Fibroblast of lung (primary cell): ENCODE measurements around the gene PC. TPM values are rescaled to one million over a fixed set of nuclear protein-coding genes. Genes with fewer than 3 reads are reported as not detected.

Experiments used
- DNase-seq, 2 donors: peaks; one replicate each; pipeline versions ENCODE4 v3.0.0 to v3.0.0-alpha.2; 2010; ENCODE audit warnings: low read depth in 2 of 2
- H2AFZ ChIP-seq: 2 replicates; pipeline ENCODE4 v1.5.1; 2012; ENCODE audit warnings: low read length, control low read depth, inconsistent platforms
- H3K27ac ChIP-seq: 2 replicates; pipeline ENCODE4 v1.5.1; 2011; ENCODE audit warnings: low read length, control low read depth; ENCODE audit not compliant: insufficient read depth
- H3K27me3 ChIP-seq: 2 replicates; pipeline ENCODE4 v1.5.1; 2011; ENCODE audit warnings: mild to moderate bottlenecking, low read length; ENCODE audit not compliant: control insufficient read depth, insufficient read depth
- H3K36me3 ChIP-seq: 2 replicates; pipeline ENCODE4 v1.5.1; 2011; ENCODE audit warnings: low read length; ENCODE audit not compliant: control insufficient read depth, insufficient read depth
- H3K4me1 ChIP-seq: 2 replicates; pipeline ENCODE4 v1.5.1; 2011; ENCODE audit warnings: low read length; ENCODE audit not compliant: control insufficient read depth, insufficient read depth; ENCODE audit errors: extremely low read depth
- H3K4me2 ChIP-seq: 2 replicates; pipeline ENCODE4 v1.5.1; 2011; ENCODE audit warnings: low read length, control low read depth; ENCODE audit not compliant: insufficient read depth; ENCODE audit errors: extremely low read depth
- H3K4me3 ChIP-seq, 4 experiments: fragments of 200-600 bp in 1 of 4; sonication (generic) in 1 of 4; replicated peaks in 1 of 4; 2 replicates each; pipeline ENCODE4 v1.5.1; 2011 to 2016; ENCODE audit warnings: low read length in 4 of 4, low read depth in 3 of 4, mild to moderate bottlenecking in 3 of 4, control low read depth in 2 of 4, inconsistent platforms in 1 of 4, mixed read lengths in 1 of 4; ENCODE audit not compliant: insufficient read depth in 1 of 4; ENCODE audit errors: control extremely low read depth in 1 of 4
- H3K79me2 ChIP-seq: 2 replicates; pipeline ENCODE4 v1.5.1; 2012; ENCODE audit warnings: mild to moderate bottlenecking, low read length, inconsistent platforms; ENCODE audit not compliant: control insufficient read depth, insufficient read depth
- H3K9ac ChIP-seq: 2 replicates; pipeline ENCODE4 v1.5.1; 2011; ENCODE audit warnings: mild to moderate bottlenecking, low read length, control low read depth; ENCODE audit not compliant: insufficient read depth
- H3K9me3 ChIP-seq: 2 replicates; pipeline ENCODE4 v1.5.1; 2012; ENCODE audit warnings: low read depth, low read length; ENCODE audit not compliant: control insufficient read depth, insufficient read depth
- H4K20me1 ChIP-seq: 2 replicates; pipeline ENCODE4 v1.5.1; 2011; ENCODE audit warnings: low read length; ENCODE audit not compliant: control insufficient read depth, insufficient read depth; ENCODE audit errors: extremely low read depth
- EZH2 ChIP-seq: IDR thresholded peaks from 2 replicates; pipeline ENCODE4 v1.5.1; 2012; ENCODE audit warnings: low read length, control low read depth, mild to moderate bottlenecking; ENCODE audit errors: missing control alignments
- polyA plus RNA-seq, 2 donors: library from polyadenylated mRNA; depleted of rRNA in 1 of 2; stranded (reverse) in 1 of 2; unstranded in 1 of 2; fragments of >200 nt; gene quantifications; 2 replicates each; pipeline ENCODE4 v1.2.1, GENCODE V29; 2011 to 2012; ENCODE audit warnings: missing spikeins in 1 of 2
- total RNA-seq: library from RNA; depleted of rRNA; stranded (reverse); fragments of >200 nt; gene quantifications from 2 replicates; pipeline ENCODE4 v1.2.1, GENCODE V29; 2014
- TF ChIP-seq, protein P1 (sequence below), 2 donors: IDR thresholded peaks in 1 of 2; conservative IDR thresholded peaks in 1 of 2; 1 replicate in 1 of 2; 2 replicates in 1 of 2; pipeline ENCODE4 v1.5.1; 2011 to 2012; ENCODE audit warnings: low read length in 2 of 2, control low read depth in 1 of 2, inconsistent platforms in 1 of 2, low read depth in 1 of 2, mild to moderate bottlenecking in 1 of 2

The PC gene
- total and polyA plus RNA-seq, 2 donors (not counting 1 experiment from before 2014, with no cell fraction given) = 5.1 to 22.8 TPM

GRCh38 chr11:66958956-66959274 is 732 bp upstream of the PC start:
- TF ChIP-seq, protein P1, sequence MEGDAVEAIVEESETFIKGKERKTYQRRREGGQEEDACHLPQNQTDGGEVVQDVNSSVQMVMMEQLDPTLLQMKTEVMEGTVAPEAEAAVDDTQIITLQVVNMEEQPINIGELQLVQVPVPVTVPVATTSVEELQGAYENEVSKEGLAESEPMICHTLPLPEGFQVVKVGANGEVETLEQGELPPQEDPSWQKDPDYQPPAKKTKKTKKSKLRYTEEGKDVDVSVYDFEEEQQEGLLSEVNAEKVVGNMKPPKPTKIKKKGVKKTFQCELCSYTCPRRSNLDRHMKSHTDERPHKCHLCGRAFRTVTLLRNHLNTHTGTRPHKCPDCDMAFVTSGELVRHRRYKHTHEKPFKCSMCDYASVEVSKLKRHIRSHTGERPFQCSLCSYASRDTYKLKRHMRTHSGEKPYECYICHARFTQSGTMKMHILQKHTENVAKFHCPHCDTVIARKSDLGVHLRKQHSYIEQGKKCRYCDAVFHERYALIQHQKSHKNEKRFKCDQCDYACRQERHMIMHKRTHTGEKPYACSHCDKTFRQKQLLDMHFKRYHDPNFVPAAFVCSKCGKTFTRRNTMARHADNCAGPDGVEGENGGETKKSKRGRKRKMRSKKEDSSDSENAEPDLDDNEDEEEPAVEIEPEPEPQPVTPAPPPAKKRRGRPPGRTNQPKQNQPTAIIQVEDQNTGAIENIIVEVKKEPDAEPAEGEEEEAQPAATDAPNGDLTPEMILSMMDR (conservative IDR thresholded peaks at IDR 0.05 in 1 of 2, IDR thresholded peaks at IDR 0.05 in 1 of 2; ENCODE audit: low read depth in 1 of 2, low read length in 2 of 2) = no peak
- no peak for TF ChIP-seq EZH2
- Histone ChIP-seq H3K36me3 (no peaks in the 10 kb centered on the region), H3K4me2 (peak overlapping the region; percentile 57), H3K27ac (no peak overlapping the region), H2AFZ (peak overlapping the region; percentile 64), H3K27me3 (no peaks in the 10 kb centered on the region), H3K4me3 (peak overlapping the region in 3 of 4 experiments; percentile 0 to 43 (median 40)), H3K9ac (no peak overlapping the region), H4K20me1 (no peaks in the 10 kb centered on the region), H3K4me1 (peaks cover 7% of the 10 kb centered on the region), H3K9me3 (no peaks in the 10 kb centered on the region), H3K79me2 (no peaks in the 10 kb centered on the region)
- no peak for DNase-seq

DNA sequence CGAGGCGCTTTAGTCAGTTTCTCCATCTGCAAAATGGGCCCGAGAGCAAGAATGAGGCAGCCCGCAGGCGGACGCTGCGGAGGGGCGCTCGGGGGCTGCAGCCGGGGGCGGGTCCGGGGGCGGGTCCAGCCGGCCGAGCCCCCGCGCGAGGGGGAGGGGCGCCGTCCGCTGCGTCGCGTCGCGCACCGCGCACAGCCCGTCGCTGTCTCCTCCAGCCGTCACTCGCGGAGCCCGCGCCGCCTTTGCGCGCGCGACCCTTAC is 282 bp downstream of the PC start:
- H2AFZ ChIP-seq = peak overlapping the region; percentile 76
- no peaks in the 10 kb centered on the region for H3K27me3 ChIP-seq
- peak overlapping the region; percentile 70 for H3K27ac ChIP-seq
- H3K79me2 ChIP-seq = no peaks in the 10 kb centered on the region
- H3K9ac ChIP-seq = peak overlapping the region; percentile 58
- peak overlapping the region; percentile 73 for H3K4me2 ChIP-seq
- TF ChIP-seq, protein P1 (conservative IDR thresholded peaks at IDR 0.05 in 1 of 2, IDR thresholded peaks at IDR 0.05 in 1 of 2; ENCODE audit: low read depth in 1 of 2, low read length in 2 of 2) = no peak
- no peak for TF ChIP-seq EZH2
- H3K4me1 ChIP-seq = peaks cover 7% of the 10 kb centered on the region
- H4K20me1 ChIP-seq = no peaks in the 10 kb centered on the region
- peaks cover 1% of the 10 kb centered on the region for H3K36me3 ChIP-seq
- peak overlapping the region; percentile 50 to 71 (median 62) for H3K4me3 ChIP-seq
- no peak for DNase-seq
- H3K9me3 ChIP-seq = no peaks in the 10 kb centered on the region

- TF ChIP-seq, protein P1 (conservative IDR thresholded peaks at IDR 0.05 in 1 of 2, IDR thresholded peaks at IDR 0.05 in 1 of 2; ENCODE audit: low read depth in 1 of 2, low read length in 2 of 2) = peak in 1 of 2 donors; percentile 27
- no peak for TF ChIP-seq EZH2
- Histone ChIP-seq H3K4me3 (peak overlapping the region in 2 of 4 experiments; percentile 0 to 24), H3K4me2 (peak overlapping the region; percentile 54), H3K9me3 (no peaks in the 10 kb centered on the region), H3K27ac (peak overlapping the region; percentile 42), H4K20me1 (no peaks in the 10 kb centered on the region), H3K36me3 (peaks cover 1% of the 10 kb centered on the region), H3K27me3 (no peaks in the 10 kb centered on the region), H3K9ac (no peak overlapping the region), H3K4me1 (peaks cover 11% of the 10 kb centered on the region), H2AFZ (no peak overlapping the region), H3K79me2 (no peaks in the 10 kb centered on the region)
- peak; percentile 77 to 92 for DNase-seq
Measured at GRCh38 chr11:66956689-66957290, 1.4 kb downstream of the PC start.
